HUES64 (cell line): ENCODE data around the gene MACROD2.

Source experiments
- H3K27ac ChIP-seq: 2 replicates; pipeline ENCODE4 v1.7.0; 2013; ENCODE audit warnings: low read depth, low read length, inconsistent platforms
- H3K27me3 ChIP-seq: 2 replicates; pipeline ENCODE4 v1.6.1; 2013; ENCODE audit warnings: mild to moderate bottlenecking, low read length; ENCODE audit not compliant: insufficient read depth
- H3K36me3 ChIP-seq: 2 replicates; pipeline ENCODE4 v1.6.1; 2013; ENCODE audit warnings: mild to moderate bottlenecking, low read length; ENCODE audit not compliant: insufficient read depth
- H3K4me1 ChIP-seq: 2 replicates; pipeline ENCODE4 v1.6.1; 2013; ENCODE audit warnings: mild to moderate bottlenecking, low read length, moderate library complexity; ENCODE audit not compliant: insufficient read depth
- H3K4me3 ChIP-seq: 2 replicates; pipeline ENCODE4 v1.5.1; 2013; ENCODE audit warnings: mild to moderate bottlenecking, low read length, moderate library complexity
- H3K9ac ChIP-seq: 2 replicates; pipeline ENCODE4 v1.6.1; 2013; ENCODE audit warnings: mild to moderate bottlenecking, low read depth, low read length
- H3K9me3 ChIP-seq: 2 replicates; pipeline ENCODE4 v1.6.1; 2013; ENCODE audit warnings: low read depth, low read length; ENCODE audit not compliant: insufficient read depth
- WGBS: fragments of 150-250, 120-280 bp; methylation state at CpG from one replicate; pipeline ENCODE4 v1.1.7; 2013; ENCODE audit warnings: missing lambda C conversion rate; 5-methylcytosine and 5-hydroxymethylcytosine counted together

Gene MACROD2

DNA sequence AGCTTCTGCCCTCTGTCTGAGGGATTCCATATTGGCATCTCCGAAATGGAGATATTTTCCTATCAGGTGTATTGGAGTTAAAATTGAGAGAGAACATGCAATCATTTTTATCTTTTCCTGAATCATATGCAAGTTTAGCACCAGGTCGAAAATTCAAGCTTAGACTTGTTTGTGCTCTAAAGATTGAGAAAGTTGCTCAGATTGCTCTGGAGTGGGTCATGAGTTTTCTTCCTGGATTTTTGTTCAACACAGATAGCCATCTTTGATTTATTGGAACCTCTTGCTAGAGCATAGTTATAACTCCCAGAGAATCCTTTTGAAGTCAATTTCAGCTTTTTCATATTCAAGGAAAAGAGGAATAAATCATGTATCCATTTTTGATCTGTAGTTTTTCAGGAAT is 715.6 kb downstream of the MACROD2 start:
- Histone ChIP-seq H3K4me3 (no peak overlapping the region), H3K9ac (no peak overlapping the region), H3K36me3 (no peaks in the 10 kb centered on the region), H3K27ac (peak overlapping the region; percentile 84), H3K27me3 (no peaks in the 10 kb centered on the region), H3K9me3 (no peaks in the 10 kb centered on the region), H3K4me1 (peaks cover 67% of the 10 kb centered on the region)
- 89% methylated on average over 1 of the region's 2 CpGs for WGBS

DNA sequence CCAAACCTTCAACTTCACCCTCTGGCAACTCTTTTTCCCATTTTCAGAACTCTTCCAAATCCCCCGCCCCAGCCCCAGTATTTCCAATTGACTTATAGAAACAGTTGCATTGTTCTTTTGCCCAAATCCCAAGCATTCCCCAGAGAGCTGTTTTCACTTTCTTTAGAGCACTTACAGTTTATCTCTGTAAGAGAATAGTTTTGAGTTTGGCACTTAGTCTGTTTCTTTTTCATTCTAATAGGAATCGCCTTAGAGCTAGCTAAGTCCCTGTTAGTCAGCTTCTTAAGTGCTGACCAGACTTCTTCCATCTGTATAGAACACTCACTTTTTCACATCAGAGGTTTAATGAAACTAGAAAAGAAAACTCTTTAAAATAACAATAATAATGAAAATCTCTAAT is 716.3 kb downstream of the MACROD2 start:
- H3K4me1 ChIP-seq: peaks cover 69% of the 10 kb centered on the region
- H3K27ac ChIP-seq: peak overlapping the region; percentile 84
- 32% methylated on average over 2 of the region's 2 CpGs for whole genome bisulfite sequencing
- no peaks in the 10 kb centered on the region for H3K9me3 ChIP-seq
- H3K27me3 ChIP-seq: no peaks in the 10 kb centered on the region
- no peak overlapping the region; the same call in 1 of the 2 replicates for H3K4me3 ChIP-seq
- no peaks in the 10 kb centered on the region for H3K36me3 ChIP-seq
- H3K9ac ChIP-seq: no peak overlapping the region

GRCh38 chr20:14712302-14712739 is 717.0 kb downstream of the MACROD2 start:
- Histone ChIP-seq H3K27ac (peak overlapping the region; percentile 84; the same call in 1 of the 2 replicates), H3K4me1 (peaks cover 71% of the 10 kb centered on the region), H3K9me3 (no peaks in the 10 kb centered on the region), H3K9ac (no peak overlapping the region), H3K4me3 (no peak overlapping the region), H3K36me3 (no peaks in the 10 kb centered on the region), H3K27me3 (no peaks in the 10 kb centered on the region)
- WGBS: 56% methylated on average over 6 of the region's 6 CpGs

DNA sequence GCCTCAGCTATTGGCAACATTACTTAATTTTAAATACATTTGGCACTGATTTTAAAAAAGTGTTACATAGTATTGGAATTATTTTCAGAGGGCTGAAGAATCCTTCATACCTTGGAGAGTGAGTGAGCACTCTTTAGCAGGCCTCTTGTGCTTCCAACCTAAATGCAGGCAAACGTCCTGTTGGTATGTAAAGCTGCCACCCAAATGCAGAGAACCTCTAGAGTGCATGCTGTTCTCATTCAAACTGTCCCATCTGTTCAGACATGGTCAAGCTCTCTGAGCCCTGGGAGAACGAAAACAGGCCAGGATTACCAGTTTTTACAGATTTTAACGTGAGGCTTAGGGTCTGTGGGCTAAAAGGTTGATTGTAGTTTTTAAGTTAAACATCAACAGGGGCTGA is 720.1 kb downstream of the MACROD2 start:
- no peaks in the 10 kb centered on the region for H3K27me3 ChIP-seq
- 15% methylated on average over 3 of the region's 3 CpGs for WGBS
- H3K27ac ChIP-seq: peak overlapping the region; percentile 85
- H3K9me3 ChIP-seq: no peaks in the 10 kb centered on the region
- H3K4me3 ChIP-seq: no peak overlapping the region
- peaks cover 71% of the 10 kb centered on the region for H3K4me1 ChIP-seq
- peak overlapping the region; percentile 7; the same call in 1 of the 2 replicates for H3K9ac ChIP-seq
- no peaks in the 10 kb centered on the region for H3K36me3 ChIP-seq

DNA sequence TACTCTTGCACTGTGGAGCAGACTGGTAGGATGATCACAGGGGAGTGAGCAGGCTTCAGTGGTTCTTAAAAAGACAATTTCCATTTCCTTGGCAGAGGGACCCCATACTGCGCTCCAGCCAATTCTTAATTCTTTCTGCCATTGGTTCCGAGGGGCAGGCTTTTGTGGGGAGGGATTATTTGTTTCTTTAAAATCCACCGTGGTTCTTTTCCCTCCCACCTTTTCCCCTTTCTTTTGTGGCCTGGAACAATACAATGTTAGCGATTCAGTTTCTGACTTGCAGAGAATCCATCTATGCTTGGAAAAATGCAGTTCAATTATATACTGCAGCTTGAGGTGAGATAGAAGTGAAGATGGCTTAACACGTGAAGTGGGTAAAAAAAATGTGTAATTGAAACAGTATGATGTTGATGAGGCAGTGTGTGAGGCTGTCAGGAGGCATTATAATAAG is 721.1 kb downstream of the MACROD2 start:
- Histone ChIP-seq H3K4me1 (peaks cover 62% of the 10 kb centered on the region), H3K27me3 (no peaks in the 10 kb centered on the region), H3K36me3 (no peaks in the 10 kb centered on the region), H3K4me3 (peak overlapping the region; percentile 34), H3K27ac (peak overlapping the region; percentile 85), H3K9ac (peak overlapping the region; percentile 17; the same call in 1 of the 2 replicates), H3K9me3 (no peaks in the 10 kb centered on the region)
- WGBS: 2% methylated on average over 3 of the region's 5 CpGs

DNA sequence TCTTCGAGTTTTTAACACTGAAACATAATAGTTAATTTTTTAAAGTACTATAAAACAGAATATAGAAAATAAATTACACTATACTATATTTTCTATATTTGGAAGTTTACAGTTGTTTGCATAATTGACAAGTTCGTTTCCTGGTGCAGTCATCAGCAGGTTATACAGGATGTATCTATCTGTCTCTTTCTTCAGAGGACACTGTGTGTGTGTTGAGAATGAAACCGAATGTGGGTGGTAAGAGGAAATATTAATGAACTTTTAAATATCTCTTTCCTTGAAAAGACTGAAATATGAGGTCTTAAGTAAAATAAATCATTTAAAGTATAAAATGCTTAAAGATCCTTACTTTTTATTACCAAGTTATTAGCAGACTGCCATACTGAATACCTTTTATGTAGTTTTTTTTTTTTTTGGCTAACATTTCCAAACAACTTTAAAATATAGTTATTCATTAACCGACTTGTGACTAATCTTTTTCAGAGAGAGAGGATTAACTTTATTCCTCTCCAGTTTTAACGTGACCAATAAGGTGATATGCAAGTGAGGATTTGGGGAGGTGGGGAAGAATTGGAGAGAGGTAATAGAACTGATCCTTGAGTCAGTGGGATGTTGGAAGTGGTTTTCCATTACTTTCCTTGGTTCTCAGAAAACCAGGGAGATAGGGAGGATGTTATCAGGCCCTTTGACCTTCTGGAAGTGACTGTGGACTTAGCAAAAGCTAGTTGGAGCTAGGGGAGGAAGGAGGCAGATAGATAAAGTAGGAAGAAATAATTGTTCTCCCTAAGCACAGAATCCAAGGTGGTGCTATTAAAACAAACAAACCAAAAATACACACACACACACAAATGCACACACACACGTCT is 722.1 kb downstream of the MACROD2 start:
- no peaks in the 10 kb centered on the region for H3K27me3 ChIP-seq
- peaks cover 52% of the 10 kb centered on the region for H3K4me1 ChIP-seq
- WGBS: 68% methylated on average over 4 of the region's 6 CpGs
- H3K9ac ChIP-seq: no peak overlapping the region
- H3K9me3 ChIP-seq: no peaks in the 10 kb centered on the region
- H3K27ac ChIP-seq: peak overlapping the region; percentile 76; the same call in 1 of the 2 replicates
- no peak overlapping the region for H3K4me3 ChIP-seq
- H3K36me3 ChIP-seq: no peaks in the 10 kb centered on the region

DNA sequence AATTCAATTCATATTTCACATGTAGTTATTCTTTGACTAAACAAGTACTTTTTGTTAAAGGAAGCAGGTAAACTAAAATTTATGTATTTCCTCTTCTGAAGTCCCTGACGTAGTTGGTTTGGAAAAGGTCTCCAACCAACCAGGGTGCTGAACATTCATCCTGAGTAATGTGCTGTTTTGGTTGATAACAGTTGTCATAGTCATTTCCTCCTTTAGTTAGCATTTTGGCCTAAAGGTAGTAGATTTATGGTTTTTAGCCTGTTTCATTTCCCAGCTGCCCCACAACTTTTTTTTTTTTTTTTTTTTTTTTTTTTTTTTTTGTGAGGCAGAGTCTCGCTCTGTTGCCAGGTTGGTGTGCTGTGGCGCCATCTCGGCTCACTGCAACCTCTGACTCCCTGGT is 724.9 kb downstream of the MACROD2 start:
- Histone ChIP-seq H3K4me3 (no peak overlapping the region), H3K27ac (no peak overlapping the region), H3K36me3 (no peaks in the 10 kb centered on the region), H3K27me3 (no peaks in the 10 kb centered on the region), H3K9ac (no peak overlapping the region), H3K9me3 (no peaks in the 10 kb centered on the region), H3K4me1 (peaks cover 24% of the 10 kb centered on the region)
- WGBS: 95% methylated on average over 4 of the region's 4 CpGs

DNA sequence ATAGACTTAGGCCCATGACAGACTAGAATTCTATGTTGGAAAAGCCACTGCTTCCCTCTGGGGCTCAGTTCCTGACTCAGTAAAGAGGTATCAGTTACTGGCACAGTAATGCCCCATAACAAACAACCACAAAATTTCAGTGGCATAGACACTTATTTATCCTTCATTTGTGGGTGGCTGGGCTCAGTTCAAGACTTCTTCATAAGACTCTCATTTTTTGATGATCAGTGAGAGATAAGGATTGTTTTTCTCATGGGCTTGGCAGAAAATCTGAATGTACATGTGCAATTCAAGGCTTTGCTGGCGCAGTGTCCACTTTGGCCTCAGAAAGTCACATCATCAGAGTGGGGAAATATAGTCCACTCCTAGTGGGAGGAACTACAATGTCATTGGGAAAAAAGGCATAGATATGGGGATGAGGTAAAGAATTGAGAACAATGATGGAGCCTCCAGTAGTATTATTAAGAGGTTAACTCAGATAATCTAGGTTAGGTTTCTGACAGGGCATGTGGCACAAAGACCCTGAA is 726.7 kb downstream of the MACROD2 start:
- Histone ChIP-seq H3K36me3 (no peaks in the 10 kb centered on the region), H3K27ac (no peak overlapping the region), H3K9me3 (no peaks in the 10 kb centered on the region), H3K4me3 (no peak overlapping the region), H3K9ac (no peak overlapping the region), H3K27me3 (no peaks in the 10 kb centered on the region), H3K4me1 (peaks cover 8% of the 10 kb centered on the region)
- WGBS: 95% methylated on average over 1 of the region's 1 CpG

GRCh38 chr20:14723614-14724013 is 728.3 kb downstream of the MACROD2 start:
- Histone ChIP-seq H3K9me3 (no peaks in the 10 kb centered on the region), H3K9ac (no peak overlapping the region), H3K4me1 (no peaks in the 10 kb centered on the region), H3K36me3 (no peaks in the 10 kb centered on the region), H3K27me3 (no peaks in the 10 kb centered on the region), H3K4me3 (no peak overlapping the region), H3K27ac (no peak overlapping the region)
- 100% methylated on average over 3 of the region's 3 CpGs for WGBS

DNA sequence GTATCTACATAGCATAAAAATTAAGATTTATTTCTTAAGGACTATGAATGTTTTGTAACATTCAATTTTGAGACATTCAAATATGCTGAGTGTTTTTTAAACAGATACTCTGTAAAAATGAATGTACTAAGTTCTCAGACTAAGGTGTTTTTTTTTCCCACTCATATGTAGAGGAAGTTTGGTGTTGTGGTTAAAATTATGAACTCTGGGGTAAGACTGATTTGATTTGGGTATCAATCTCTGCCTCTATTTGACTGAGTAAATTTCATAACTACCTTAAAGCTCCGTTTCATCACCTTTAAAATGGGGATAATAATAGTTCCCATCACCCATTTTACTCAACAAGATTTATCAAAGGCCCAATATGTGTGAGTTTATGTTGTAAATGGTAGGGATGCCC is 728.7 kb downstream of the MACROD2 start:
- Histone ChIP-seq H3K36me3 (no peaks in the 10 kb centered on the region), H3K27me3 (no peaks in the 10 kb centered on the region), H3K9ac (no peak overlapping the region), H3K27ac (no peak overlapping the region), H3K4me3 (no peak overlapping the region), H3K9me3 (no peaks in the 10 kb centered on the region), H3K4me1 (no peaks in the 10 kb centered on the region)
- WGBS: no CpG with 5 or more reads among the region's 1 CpG

DNA sequence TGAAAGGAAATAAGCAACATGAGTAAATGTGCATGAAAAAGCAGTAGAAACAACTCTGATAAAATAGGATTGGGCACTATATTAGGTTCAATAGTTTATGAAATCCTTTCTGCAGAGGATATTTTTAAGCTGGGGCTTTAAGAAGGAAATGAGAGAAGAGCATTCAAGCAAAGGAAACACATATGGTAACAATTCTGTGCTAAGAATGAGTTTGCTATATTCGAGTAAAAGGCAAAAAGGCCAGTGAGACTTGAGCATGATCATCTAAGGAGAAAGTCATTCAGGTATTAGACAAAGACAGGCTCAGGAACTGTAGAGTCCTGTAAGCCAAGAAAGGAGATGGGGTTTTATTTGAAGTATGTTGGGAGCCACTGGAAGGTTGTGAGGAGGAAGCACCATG is 729.2 kb downstream of the MACROD2 start:
- Histone ChIP-seq H3K4me1 (no peaks in the 10 kb centered on the region), H3K27ac (no peak overlapping the region), H3K27me3 (no peaks in the 10 kb centered on the region), H3K4me3 (no peak overlapping the region), H3K9me3 (no peaks in the 10 kb centered on the region), H3K36me3 (no peaks in the 10 kb centered on the region), H3K9ac (no peak overlapping the region)
- 93% methylated on average over 1 of the region's 1 CpG for WGBS
